ENCODE measurements around the gene CRYGB. TPM values are rescaled to one million over a fixed set of nuclear protein-coding genes. Genes with fewer than 3 reads are reported as not detected.

CRYGB gene
- total and polyA plus RNA-seq, 3 donors from 2014 or later = 0.56 to 0.79 TPM; not detected in 1

- no peaks in the 10 kb centered on the region for H3K27me3 ChIP-seq
- H3K4me1 ChIP-seq = no peaks in the 10 kb centered on the region
- TF ChIP-seq CTCF (IDR thresholded peaks at IDR 0.05) (no peak), POLR2A (IDR thresholded peaks at IDR 0.05) (no peak)
- no peaks in the 10 kb centered on the region for H3K36me3 ChIP-seq (ENCODE audit: low read depth, missing control alignments)
- DNase-seq = no peak
- no peak overlapping the region for H3K4me3 ChIP-seq
- intact Hi-C loops (cut with DNase I; ENCODE audit: low total_unique reads) = no loop called here
- WGBS, 2 donors = 81 to 92% methylated on average over 2 of the region's 2 CpGs
- no peak overlapping the region for H3K27ac ChIP-seq
- no peaks in the 10 kb centered on the region for H3K9me3 ChIP-seq
These were observed 9.3 kb downstream of the CRYGB start for GRCh38 chr2:208136716-208137094.

GRCh38 chr2:208135794-208136715 is 9.9 kb downstream of the CRYGB start:
- intact Hi-C loops (cut with DNase I; ENCODE audit: low total_unique reads) = no loop called here
- no peak overlapping the region for H3K27ac ChIP-seq
- H3K4me3 ChIP-seq = no peak overlapping the region
- no peak for TF ChIP-seq POLR2A (IDR thresholded peaks at IDR 0.05)
- no peak for TF ChIP-seq CTCF (IDR thresholded peaks at IDR 0.05)
- no peaks in the 10 kb centered on the region for H3K36me3 ChIP-seq (ENCODE audit: low read depth, missing control alignments)
- 70 to 73% methylated on average over 11 of the region's 11 CpGs for WGBS, 2 donors
- no peaks in the 10 kb centered on the region for H3K4me1 ChIP-seq
- no peak for DNase-seq
- no peaks in the 10 kb centered on the region for H3K9me3 ChIP-seq
- no peaks in the 10 kb centered on the region for H3K27me3 ChIP-seq

GRCh38 chr2:208134928-208135586 is 10.9 kb downstream of the CRYGB start:
- WGBS, 2 donors = 46 to 51% methylated on average over 7 to 8 of the region's 8 CpGs
- Histone ChIP-seq H3K36me3 (ENCODE audit: low read depth, missing control alignments) (no peaks in the 10 kb centered on the region), H3K9me3 (no peaks in the 10 kb centered on the region), H3K27ac (no peak overlapping the region), H3K27me3 (no peaks in the 10 kb centered on the region), H3K4me1 (no peaks in the 10 kb centered on the region), H3K4me3 (no peak overlapping the region)
- intact Hi-C loops (cut with DNase I; ENCODE audit: low total_unique reads) = no loop called here
- DNase-seq = no peak
- TF ChIP-seq CTCF (IDR thresholded peaks at IDR 0.05) (no peak), POLR2A (IDR thresholded peaks at IDR 0.05) (no peak)

- Histone ChIP-seq H3K4me3 (no peak overlapping the region), H3K27me3 (no peaks in the 10 kb centered on the region), H3K9me3 (no peaks in the 10 kb centered on the region), H3K4me1 (no peaks in the 10 kb centered on the region), H3K36me3 (ENCODE audit: low read depth, missing control alignments) (no peaks in the 10 kb centered on the region), H3K27ac (no peak overlapping the region)
- DNase-seq = no peak
- no peak for TF ChIP-seq CTCF (IDR thresholded peaks at IDR 0.05)
- TF ChIP-seq POLR2A (IDR thresholded peaks at IDR 0.05) = no peak
- WGBS, 2 donors = 69 to 79% methylated on average over 6 of the region's 6 CpGs
- intact Hi-C loops (cut with DNase I; ENCODE audit: low total_unique reads) = no loop called here
These were observed 15.2 kb downstream of the CRYGB start for GRCh38 chr2:208130712-208131110.

All from testis (tissue), 3 donors.